KMS-11 (cell line): Measurements from ENCODE around the gene STUM.

Source experiments
- H2AFZ ChIP-seq: fragments of 200-600 bp; sonication (generic); 2 replicates; pipeline ENCODE4 v1.6.1; 2016; ENCODE audit warnings: antibody characterized with exemption, mixed run types, low read depth
- H3K27ac ChIP-seq: fragments of 200-600 bp; sonication (generic); 2 replicates; pipeline ENCODE4 v1.6.1; 2016; ENCODE audit warnings: mild to moderate bottlenecking, mixed run types
- H3K27me3 ChIP-seq: fragments of 200-600 bp; sonication (generic); 2 replicates; pipeline ENCODE4 v1.6.1; 2017; ENCODE audit warnings: mild to moderate bottlenecking, low read depth, mixed run types, moderate library complexity; ENCODE audit not compliant: insufficient read depth
- H3K36me3 ChIP-seq: fragments of 200-600 bp; sonication (generic); 2 replicates; pipeline ENCODE4 v1.6.1; 2017; ENCODE audit warnings: mild to moderate bottlenecking, mixed run types; ENCODE audit not compliant: insufficient read depth
- H3K4me1 ChIP-seq: fragments of 200-600 bp; sonication (generic); 2 replicates; pipeline ENCODE4 v1.6.1; 2016; ENCODE audit warnings: mild to moderate bottlenecking, low read depth, mixed run types; ENCODE audit not compliant: poor library complexity, severe bottlenecking
- H3K4me2 ChIP-seq: fragments of 200-600 bp; sonication (generic); 2 replicates; pipeline ENCODE4 v1.7.0; 2016; ENCODE audit warnings: mild to moderate bottlenecking, mixed run types
- H3K4me3 ChIP-seq: fragments of 200-600 bp; sonication (generic); IDR thresholded peaks from 2 replicates; pipeline ENCODE4 v1.6.1; 2017; ENCODE audit warnings: low read depth, low read length, mixed read lengths; ENCODE audit not compliant: insufficient read depth
- H3K79me2 ChIP-seq: fragments of 200-600 bp; sonication (generic); 2 replicates; pipeline ENCODE4 v1.6.1; 2016; ENCODE audit warnings: low read depth, mixed run types; ENCODE audit not compliant: insufficient read depth
- H3K9ac ChIP-seq: fragments of 200-600 bp; sonication (generic); 2 replicates; pipeline ENCODE4 v1.6.1; 2016; ENCODE audit warnings: mild to moderate bottlenecking, mixed run types
- H4K20me1 ChIP-seq: fragments of 200-600 bp; sonication (generic); 2 replicates; pipeline ENCODE4 v1.6.1; 2016; ENCODE audit warnings: mild to moderate bottlenecking, mixed run types; ENCODE audit not compliant: insufficient read depth
- TF ChIP-seq, protein P1 (sequence below): fragments of 200-600 bp; sonication (generic); conservative IDR thresholded peaks from 2 replicates; pipeline ENCODE4 v1.6.1; 2017; ENCODE audit warnings: low read depth, mild to moderate bottlenecking, antibody characterized with exemption, low read length, moderate library complexity, mixed read lengths

Gene STUM

GRCh38 chr1:226642421-226642820 lies 93.9 kb downstream of the STUM start:
- Histone ChIP-seq H3K4me1 (peaks cover 11% of the 10 kb centered on the region), H3K27me3 (no peaks in the 10 kb centered on the region), H3K4me2 (no peak overlapping the region), H4K20me1 (no peaks in the 10 kb centered on the region), H3K9ac (no peak overlapping the region), H2AFZ (no peak overlapping the region), H3K27ac (no peak overlapping the region), H3K79me2 (no peaks in the 10 kb centered on the region), H3K36me3 (no peaks in the 10 kb centered on the region; the same call in 1 of the 2 replicates), H3K4me3 (no peak overlapping the region)
- TF ChIP-seq, protein P1, sequence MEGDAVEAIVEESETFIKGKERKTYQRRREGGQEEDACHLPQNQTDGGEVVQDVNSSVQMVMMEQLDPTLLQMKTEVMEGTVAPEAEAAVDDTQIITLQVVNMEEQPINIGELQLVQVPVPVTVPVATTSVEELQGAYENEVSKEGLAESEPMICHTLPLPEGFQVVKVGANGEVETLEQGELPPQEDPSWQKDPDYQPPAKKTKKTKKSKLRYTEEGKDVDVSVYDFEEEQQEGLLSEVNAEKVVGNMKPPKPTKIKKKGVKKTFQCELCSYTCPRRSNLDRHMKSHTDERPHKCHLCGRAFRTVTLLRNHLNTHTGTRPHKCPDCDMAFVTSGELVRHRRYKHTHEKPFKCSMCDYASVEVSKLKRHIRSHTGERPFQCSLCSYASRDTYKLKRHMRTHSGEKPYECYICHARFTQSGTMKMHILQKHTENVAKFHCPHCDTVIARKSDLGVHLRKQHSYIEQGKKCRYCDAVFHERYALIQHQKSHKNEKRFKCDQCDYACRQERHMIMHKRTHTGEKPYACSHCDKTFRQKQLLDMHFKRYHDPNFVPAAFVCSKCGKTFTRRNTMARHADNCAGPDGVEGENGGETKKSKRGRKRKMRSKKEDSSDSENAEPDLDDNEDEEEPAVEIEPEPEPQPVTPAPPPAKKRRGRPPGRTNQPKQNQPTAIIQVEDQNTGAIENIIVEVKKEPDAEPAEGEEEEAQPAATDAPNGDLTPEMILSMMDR = no peak

DNA sequence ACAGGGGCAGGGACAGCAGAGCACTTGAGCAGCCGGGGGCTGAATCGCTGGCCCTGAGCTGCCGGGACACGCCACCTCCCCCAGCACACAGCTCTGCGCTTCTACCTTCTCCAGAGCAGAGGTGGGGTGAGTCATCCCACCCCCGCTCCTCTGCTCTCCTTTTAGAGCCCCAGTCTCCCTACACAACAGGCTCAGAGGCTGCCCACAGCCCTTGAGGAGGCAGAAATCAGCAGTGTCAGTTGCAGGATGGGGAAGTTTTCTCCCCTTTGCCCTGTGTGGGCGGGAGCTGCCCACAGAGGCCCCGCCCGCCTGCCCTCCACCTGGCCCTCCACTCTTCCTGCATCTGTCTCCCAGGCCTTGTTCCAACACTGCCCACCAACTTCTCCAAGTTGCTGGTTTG lies 94.6 kb downstream of the STUM start:
- H2AFZ ChIP-seq = no peak overlapping the region
- H3K27ac ChIP-seq = no peak overlapping the region; the same call in 1 of the 2 replicates
- H3K4me3 ChIP-seq = no peak overlapping the region
- no peaks in the 10 kb centered on the region for H3K27me3 ChIP-seq
- TF ChIP-seq, protein P1 = no peak
- H3K4me1 ChIP-seq = peaks cover 11% of the 10 kb centered on the region
- H3K4me2 ChIP-seq = peak overlapping the region; percentile 28; the same call in 1 of the 2 replicates
- no peak overlapping the region for H3K9ac ChIP-seq
- H3K36me3 ChIP-seq = no peaks in the 10 kb centered on the region; the same call in 1 of the 2 replicates
- no peaks in the 10 kb centered on the region for H3K79me2 ChIP-seq
- no peaks in the 10 kb centered on the region for H4K20me1 ChIP-seq

DNA sequence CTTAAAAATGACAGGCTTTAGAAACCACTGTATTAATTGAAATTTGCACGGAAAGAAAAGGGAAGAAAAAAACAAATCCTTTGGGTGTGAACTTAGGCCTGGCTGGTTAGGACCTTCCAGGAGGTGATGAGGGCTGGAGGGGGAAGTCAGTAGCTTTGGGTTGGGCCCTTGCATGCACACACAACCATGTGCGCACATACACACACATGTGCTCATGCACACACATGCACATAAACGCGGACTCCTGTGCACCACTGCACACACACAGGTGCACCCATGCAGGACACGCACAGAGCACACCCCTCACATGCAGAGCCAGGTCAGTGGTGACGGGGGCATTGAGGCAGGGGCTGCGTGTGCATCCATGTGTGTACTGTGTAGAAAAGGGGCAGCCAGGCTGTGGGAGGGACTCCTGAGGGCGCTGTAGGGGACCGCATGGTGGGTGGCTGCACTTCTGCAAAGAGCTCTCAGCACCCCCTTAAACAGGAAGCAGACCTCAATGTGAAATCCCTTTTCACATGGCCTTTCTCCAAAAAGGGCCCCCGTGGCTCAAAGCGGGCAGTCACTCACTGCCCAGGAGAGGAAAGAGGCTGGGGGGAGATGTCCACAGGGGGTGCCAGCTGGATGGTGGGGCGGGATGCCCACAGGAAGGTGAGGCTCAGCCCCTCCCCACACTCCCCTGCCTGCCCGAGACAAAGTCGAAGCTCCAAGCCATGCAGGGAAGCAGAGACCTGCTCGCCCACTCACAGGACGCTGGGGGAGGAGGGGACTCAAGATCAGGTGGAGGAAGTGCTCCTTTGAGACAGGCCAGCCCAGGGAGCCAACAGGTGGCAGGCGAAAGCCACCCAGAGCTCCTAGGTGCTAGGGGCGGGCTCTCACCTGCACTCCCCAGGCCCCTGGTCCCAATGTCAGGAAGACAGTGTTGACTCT lies 95.3 kb downstream of the STUM start:
- Histone ChIP-seq H3K79me2 (no peaks in the 10 kb centered on the region), H3K4me1 (peaks cover 11% of the 10 kb centered on the region), H3K4me2 (peak overlapping the region; percentile 28; the same call in 1 of the 2 replicates), H3K9ac (no peak overlapping the region), H3K4me3 (no peak overlapping the region), H4K20me1 (no peaks in the 10 kb centered on the region), H3K27me3 (no peaks in the 10 kb centered on the region), H3K27ac (no peak overlapping the region; the same call in 1 of the 2 replicates), H2AFZ (no peak overlapping the region), H3K36me3 (no peaks in the 10 kb centered on the region; the same call in 1 of the 2 replicates)
- TF ChIP-seq, protein P1 = no peak

- no peaks in the 10 kb centered on the region for H4K20me1 ChIP-seq
- H3K9ac ChIP-seq = no peak overlapping the region
- no peak overlapping the region for H3K4me3 ChIP-seq
- no peaks in the 10 kb centered on the region; the same call in 1 of the 2 replicates for H3K36me3 ChIP-seq
- H3K4me2 ChIP-seq = no peak overlapping the region
- no peak overlapping the region for H2AFZ ChIP-seq
- no peaks in the 10 kb centered on the region for H3K79me2 ChIP-seq
- H3K27ac ChIP-seq = no peak overlapping the region
- peaks cover 11% of the 10 kb centered on the region for H3K4me1 ChIP-seq
- H3K27me3 ChIP-seq = no peaks in the 10 kb centered on the region
- TF ChIP-seq, protein P1 = no peak
Observed at GRCh38 chr1:226644541-226645176, 96.1 kb downstream of the STUM start.
